H1 (cell line): ENCODE data around the gene FAU. TPM values are rescaled to one million over a fixed set of nuclear protein-coding genes. Genes with fewer than 3 reads are reported as not detected.

Source experiments
- BCL11A ChIP-seq, 2 experiments: IDR thresholded peaks; one replicate each; pipeline ENCODE4 v1.6.1; 2011; ENCODE audit warnings: low read depth in 2 of 2, low read length in 2 of 2, mild to moderate bottlenecking in 2 of 2
- CBX8 ChIP-seq: fragments of 300-800, 300-1000 bp; sonication (generic); IDR thresholded peaks from 2 replicates; pipeline ENCODE4 v1.7.1; 2016; ENCODE audit warnings: low read depth, low read length, borderline replicate concordance
- GTF2F1 ChIP-seq: IDR thresholded peaks from 2 replicates; pipeline ENCODE4 v1.6.1; 2012; ENCODE audit warnings: low read depth, low read length, improper control_type of control experiment, borderline replicate concordance
- KDM4A ChIP-seq: IDR thresholded peaks from one replicate; pipeline ENCODE4 v1.7.1; 2012; ENCODE audit warnings: low read depth, mild to moderate bottlenecking, moderate library complexity, low read length, inconsistent platforms; ENCODE audit not compliant: severe bottlenecking
- POLR2A ChIP-seq, 2 experiments: IDR thresholded peaks; 1 replicate in 1 of 2; 2 replicates in 1 of 2; pipeline ENCODE4 v1.6.1; 2011; ENCODE audit warnings: low read depth in 2 of 2, low read length in 2 of 2, mild to moderate bottlenecking in 2 of 2; ENCODE audit errors: control extremely low read depth in 1 of 2
- TAF1 ChIP-seq: IDR thresholded peaks from 2 replicates; pipeline ENCODE4 v1.6.1; 2011; ENCODE audit warnings: mild to moderate bottlenecking, low read depth, low read length
- TBP ChIP-seq: IDR thresholded peaks from 2 replicates; pipeline ENCODE4 v1.6.1; 2011; ENCODE audit warnings: low read depth, low read length, improper control_type of control experiment
- YY1 ChIP-seq: IDR thresholded peaks from 2 replicates; pipeline ENCODE4 v1.6.1; 2011; ENCODE audit warnings: low read depth, mild to moderate bottlenecking, low read length
- polyA plus RNA-seq, 7 experiments: library from polyadenylated mRNA; depleted of rRNA in 3 of 7; stranded (reverse) in 5 of 7; unstranded in 2 of 7; fragments of >200 nt in 5 of 7; fragments of 200-250 nt in 2 of 7; gene quantifications; 1 replicate in 5 of 7; 2 replicates in 1 of 7; 4 replicates in 1 of 7; pipeline versions ENCODE4 v1.2.1 to v1.2.3, GENCODE V29; 2011 to 2013; ENCODE audit warnings: missing spikeins in 2 of 7, mixed read lengths in 2 of 7
- total RNA-seq: library from RNA; stranded (reverse); fragmentation: NEBNext Ultra II Directional; extraction: Animal tissue kit (Norgen Biotek cat#: 25700); gene quantifications from 2 replicates; pipeline ENCODE4 v1.2.1, GENCODE V29; 2021

Gene FAU
- total and polyA plus RNA-seq, 2 of the 8 experiments (the other 6 are each of a cell fraction or from before 2014, with no cell fraction given) = 826 to 896 TPM

GRCh38 chr11:65078151-65078550, 43.8 kb downstream of the FAU start (continued):
- no peak for TF ChIP-seq TBP
- no peak for TF ChIP-seq KDM4A
- TF ChIP-seq YY1 = 0 out of 2 replicates have a peak, but pooled peaks have one; percentile 37
- no peak for TF ChIP-seq CBX8
- TF ChIP-seq POLR2A (IDR thresholded peaks at IDR 0.05; ENCODE audit: control extremely low read depth in 1 of 2, low read depth in 2 of 2, low read length in 2 of 2) = peak in 1 of 2 experiments; percentile 15; a peak in 2 of 3 replicates
- TF ChIP-seq GTF2F1 = no peak
- TF ChIP-seq BCL11A (IDR thresholded peaks at IDR 0.05; ENCODE audit: low read depth in 2 of 2, low read length in 2 of 2) = no peak
- no peak for TF ChIP-seq TAF1
